HG03354 (cell line): ENCODE results near the gene L3MBTL2.
"Not testable (repeated sequence)": the region's sequence is repeated elsewhere in the genome, so short reads cannot be mapped to it uniquely, and the experiment has no call there.

Experiments
- ATAC-seq: cut with Tn5 transposase; IDR thresholded peaks from one replicate; pipeline ENCODE4 v1.9.1; 2021; ENCODE audit warnings: mild to moderate bottlenecking; ENCODE audit not compliant: unreplicated experiment, poor library complexity, severe bottlenecking

L3MBTL2 gene

DNA sequence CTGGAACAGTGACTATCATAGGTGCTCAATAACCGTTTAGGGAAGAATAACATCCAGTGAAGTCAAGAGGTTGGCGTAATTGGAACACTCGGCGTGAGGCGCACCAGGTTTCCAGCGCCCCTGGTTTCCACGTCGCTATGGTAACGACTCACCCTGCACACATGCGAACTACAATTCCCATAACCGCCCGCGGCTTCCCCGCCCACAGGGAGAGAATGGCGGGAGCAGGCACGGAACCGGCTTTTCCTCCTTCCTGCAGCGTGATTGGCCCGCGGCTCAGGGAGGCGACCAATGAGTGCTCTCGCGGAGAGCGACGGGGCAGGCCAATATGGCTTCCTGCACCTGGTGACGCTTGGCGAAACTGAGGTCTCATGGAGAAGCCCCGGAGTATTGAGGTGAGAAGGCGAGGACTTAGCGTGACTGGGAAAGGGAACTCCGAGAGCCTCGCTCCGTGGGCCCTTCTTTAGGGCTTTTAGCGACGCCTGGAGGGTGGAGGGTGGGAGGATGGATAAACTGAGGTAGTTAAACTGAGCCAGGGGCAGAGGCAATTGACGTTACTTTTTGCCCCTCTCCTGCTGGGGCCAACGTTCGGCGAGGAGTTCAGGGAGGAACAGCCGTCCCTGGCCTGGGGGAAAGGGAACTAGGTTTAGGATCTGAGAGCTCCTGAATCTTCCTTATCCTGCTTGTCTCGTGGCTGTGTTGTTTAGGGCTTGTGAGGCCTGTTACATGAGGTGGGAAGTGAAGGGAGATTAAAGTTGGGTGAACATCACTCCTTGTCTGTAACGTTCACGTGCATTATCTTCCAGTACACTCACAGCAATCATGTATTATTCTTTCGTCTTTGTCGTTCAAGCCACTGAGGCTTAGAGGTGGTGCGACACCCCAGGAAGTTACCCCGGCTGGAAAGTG lies at the start of gene L3MBTL2:
TSS of gene L3MBTL2 (plus strand) at position 321 of the 909 bp plus-strand sequence. CDS start at position 372, 51 bp downstream.
- peak; percentile 98 for ATAC-seq

DNA sequence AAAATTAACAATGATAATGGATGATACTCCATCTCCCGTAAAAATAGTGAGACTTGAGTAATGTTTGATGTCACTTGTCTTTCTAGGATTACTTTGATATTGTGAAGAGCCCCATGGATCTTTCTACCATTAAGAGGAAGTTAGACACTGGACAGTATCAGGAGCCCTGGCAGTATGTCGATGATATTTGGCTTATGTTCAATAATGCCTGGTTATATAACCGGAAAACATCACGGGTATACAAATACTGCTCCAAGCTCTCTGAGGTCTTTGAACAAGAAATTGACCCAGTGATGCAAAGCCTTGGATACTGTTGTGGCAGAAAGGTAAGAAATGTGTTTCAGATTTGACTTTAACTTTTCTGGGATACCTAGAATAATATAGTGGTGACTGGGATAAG lies 48.0 kb upstream of the L3MBTL2 start:
- no peak for ATAC-seq

DNA sequence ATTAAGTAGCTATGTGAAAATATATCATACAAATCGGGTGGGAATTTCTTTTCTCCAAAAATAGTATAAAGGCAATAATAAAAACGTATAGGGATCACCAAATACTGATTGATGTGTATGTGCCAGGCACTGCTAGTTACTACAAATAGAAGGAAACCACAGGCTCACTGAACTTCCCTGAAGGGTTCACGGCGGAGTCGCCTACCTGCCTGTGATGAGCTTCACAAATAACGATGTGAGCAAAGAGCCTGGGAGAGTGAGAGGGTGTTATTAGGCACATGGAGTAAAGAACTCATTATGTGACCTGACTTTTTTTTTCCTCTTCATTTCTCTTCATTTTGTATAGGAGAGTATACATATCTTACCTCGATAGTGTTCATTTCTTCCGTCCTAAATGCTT lies 36.0 kb upstream of the L3MBTL2 start:
- no peak for ATAC-seq

DNA sequence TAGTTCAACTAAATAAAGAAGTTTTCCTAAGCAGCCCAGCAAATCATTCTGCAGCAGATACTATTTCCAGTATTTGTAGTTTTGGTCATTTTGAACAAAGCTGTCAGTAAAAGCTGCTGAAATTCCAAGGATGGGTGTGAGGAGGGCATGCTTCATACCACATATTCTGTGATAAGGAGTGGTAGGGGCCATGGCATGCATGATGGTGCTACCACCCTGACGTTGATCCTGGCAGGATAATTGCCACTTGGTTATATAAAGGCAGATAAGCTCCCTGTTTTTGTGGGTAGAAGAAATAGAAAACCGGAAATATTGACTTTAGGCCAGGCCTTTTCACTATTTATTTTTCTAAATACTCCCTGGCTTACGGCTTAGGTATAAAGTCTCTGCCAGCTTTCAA lies 33.1 kb upstream of the L3MBTL2 start:
- ATAC-seq = no peak

DNA sequence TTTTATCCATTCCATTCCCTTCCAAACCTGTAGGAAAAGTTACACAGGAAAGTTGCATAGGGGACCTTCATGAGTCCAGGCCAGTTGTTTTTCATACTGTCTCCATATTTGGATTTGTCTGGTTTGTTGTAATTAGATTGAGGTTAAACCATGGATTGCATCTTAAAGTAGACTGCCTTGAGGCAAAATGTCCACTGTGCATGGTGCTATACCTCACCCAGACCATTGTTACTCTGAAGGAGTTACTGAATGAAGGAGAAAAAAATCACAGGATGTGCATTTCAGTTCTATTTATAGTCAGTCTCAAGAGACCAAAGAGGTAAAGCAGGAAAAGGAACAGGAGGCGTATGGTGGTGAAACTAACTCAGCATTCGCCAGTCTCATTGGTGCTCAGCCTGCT lies 29.6 kb upstream of the L3MBTL2 start:
- no peak for ATAC-seq

DNA sequence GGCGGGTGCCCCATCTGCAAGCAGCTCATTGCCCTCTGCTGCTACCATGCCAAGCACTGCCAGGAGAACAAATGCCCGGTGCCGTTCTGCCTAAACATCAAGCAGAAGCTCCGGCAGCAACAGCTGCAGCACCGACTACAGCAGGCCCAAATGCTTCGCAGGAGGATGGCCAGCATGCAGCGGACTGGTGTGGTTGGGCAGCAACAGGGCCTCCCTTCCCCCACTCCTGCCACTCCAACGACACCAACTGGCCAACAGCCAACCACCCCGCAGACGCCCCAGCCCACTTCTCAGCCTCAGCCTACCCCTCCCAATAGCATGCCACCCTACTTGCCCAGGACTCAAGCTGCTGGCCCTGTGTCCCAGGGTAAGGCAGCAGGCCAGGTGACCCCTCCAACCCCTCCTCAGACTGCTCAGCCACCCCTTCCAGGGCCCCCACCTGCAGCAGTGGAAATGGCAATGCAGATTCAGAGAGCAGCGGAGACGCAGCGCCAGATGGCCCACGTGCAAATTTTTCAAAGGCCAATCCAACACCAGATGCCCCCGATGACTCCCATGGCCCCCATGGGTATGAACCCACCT lies 28.0 kb upstream of the L3MBTL2 start:
- ATAC-seq = no peak

DNA sequence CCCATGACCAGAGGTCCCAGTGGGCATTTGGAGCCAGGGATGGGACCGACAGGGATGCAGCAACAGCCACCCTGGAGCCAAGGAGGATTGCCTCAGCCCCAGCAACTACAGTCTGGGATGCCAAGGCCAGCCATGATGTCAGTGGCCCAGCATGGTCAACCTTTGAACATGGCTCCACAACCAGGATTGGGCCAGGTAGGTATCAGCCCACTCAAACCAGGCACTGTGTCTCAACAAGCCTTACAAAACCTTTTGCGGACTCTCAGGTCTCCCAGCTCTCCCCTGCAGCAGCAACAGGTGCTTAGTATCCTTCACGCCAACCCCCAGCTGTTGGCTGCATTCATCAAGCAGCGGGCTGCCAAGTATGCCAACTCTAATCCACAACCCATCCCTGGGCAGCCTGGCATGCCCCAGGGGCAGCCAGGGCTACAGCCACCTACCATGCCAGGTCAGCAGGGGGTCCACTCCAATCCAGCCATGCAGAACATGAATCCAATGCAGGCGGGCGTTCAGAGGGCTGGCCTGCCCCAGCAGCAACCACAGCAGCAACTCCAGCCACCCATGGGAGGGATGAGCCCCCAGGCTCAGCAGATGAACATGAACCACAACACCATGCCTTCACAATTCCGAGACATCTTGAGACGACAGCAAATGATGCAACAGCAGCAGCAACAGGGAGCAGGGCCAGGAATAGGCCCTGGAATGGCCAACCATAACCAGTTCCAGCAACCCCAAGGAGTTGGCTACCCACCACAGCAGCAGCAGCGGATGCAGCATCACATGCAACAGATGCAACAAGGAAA lies 27.3 kb upstream of the L3MBTL2 start:
- no peak for ATAC-seq

DNA sequence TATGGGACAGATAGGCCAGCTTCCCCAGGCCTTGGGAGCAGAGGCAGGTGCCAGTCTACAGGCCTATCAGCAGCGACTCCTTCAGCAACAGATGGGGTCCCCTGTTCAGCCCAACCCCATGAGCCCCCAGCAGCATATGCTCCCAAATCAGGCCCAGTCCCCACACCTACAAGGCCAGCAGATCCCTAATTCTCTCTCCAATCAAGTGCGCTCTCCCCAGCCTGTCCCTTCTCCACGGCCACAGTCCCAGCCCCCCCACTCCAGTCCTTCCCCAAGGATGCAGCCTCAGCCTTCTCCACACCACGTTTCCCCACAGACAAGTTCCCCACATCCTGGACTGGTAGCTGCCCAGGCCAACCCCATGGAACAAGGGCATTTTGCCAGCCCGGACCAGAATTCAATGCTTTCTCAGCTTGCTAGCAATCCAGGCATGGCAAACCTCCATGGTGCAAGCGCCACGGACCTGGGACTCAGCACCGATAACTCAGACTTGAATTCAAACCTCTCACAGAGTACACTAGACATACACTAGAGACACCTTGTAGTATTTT lies 26.6 kb upstream of the L3MBTL2 start:
- ATAC-seq = no peak

DNA sequence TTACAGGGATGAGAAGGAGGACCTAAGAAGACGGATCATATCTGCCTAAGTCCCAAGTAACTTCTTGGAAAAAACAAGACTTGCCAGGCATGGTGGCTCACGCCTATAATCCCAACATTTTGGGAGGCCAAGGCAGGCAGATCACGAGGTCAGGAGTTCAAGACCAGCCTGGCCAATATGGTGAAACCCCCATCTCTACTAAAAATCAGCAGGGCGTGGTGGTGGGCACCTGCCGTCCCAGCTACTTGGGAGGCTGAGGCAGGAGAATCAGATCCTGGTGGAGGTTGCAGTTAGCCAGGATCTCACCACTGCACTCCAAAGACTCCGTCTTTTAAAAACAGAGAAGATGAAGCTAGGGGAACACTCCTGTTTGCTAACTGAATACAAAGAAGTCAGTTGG lies 24.8 kb upstream of the L3MBTL2 start:
- not testable (repeated sequence) for ATAC-seq

DNA sequence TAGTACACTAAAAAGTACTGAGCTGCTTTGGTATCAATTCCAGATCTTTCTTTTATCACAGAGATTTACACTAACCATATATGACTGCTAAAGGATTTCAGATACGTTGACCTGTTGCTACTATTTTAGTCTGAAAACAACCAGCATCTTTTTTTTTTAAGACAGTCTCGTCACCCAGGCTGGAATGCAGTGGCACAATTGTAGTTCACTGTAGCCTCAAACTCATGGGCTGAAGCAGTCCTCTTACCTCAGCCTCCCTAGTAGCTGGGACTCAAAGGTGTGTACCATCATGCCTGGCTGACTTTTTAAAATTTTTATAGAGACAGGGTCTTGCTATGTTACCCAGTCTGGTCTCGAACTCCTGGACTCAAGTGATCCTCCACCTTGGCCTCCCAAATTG lies 24.2 kb upstream of the L3MBTL2 start:
- no peak for ATAC-seq

DNA sequence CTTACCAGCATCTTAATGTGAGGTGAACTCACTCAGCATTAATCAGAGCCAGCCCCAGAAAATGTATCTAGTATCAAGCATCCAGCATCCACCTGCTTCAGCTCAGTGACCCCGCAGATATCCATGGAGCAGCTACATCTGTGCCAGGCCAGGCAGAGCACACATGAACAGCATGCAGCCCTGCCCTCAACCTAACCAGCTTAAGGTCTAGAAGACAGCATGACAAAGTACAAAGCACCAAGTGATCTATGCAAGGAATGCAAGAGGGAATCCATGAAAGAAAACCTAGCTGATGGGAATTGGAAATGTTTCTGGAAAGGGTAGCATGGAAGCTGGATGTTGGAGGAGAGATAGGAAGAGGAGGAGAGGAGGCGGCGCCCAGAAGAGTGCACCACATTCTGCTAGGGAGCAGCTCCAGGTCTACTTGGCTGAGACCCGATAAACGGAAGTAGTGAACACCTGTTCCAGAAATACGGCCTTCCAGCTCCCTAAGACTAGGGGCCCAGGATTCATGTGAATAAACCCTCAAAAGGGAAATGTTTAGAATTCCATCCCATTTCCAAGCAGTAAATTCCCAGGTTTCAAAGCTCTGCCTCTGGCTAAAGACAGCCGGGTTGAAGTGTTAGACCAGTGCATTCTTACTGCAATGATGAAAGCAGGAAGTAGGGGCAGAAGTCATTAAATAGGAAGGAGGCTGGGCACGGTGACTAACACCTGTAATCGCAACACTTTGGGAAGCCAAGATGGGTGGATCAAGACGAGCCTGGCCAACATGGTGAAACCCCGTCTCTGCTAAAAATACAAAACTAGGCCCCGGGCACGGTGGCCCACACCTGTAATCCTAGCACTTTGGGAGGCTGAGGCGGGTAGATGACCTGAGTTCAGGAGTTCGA lies 23.5 kb upstream of the L3MBTL2 start:
- no peak for ATAC-seq

DNA sequence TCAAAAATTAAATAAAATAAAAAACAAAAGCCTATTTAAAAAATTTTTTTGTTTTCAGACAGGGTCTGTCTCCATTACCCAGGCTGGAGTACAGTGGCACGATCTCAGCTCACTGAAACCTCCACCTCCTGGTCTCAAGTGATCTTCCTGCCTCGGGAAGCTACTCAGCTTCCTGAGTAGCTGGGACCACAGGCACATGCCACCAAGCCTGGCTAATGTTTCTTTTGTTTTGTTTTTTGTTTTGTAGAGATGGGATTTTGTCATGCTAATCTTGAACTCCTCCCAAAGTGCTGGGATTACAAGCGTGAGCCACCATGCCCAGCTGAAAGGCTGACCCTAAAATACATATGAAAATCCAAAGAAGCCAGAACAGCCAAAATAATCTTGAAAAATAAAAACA lies 20.4 kb upstream of the L3MBTL2 start:
- no peak for ATAC-seq

DNA sequence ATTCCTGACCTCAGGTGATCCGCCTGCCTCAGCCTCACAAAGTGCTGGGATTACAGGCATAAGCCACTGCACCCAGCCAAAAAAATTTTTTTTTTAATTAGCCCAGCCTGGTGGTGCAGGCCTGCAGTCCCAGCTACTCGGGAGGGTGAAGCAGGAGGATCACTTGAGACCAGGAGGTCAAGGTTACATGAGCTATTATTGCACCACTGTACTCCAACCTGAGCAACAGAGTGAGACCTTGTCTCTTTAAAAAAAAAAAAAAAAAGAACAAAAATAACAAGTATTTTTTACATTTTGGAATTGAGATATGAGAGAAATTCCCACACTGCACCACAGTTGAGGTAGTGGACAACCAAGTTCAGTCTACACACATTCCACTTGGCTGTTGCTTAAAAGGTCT lies 13.6 kb upstream of the L3MBTL2 start:
- ATAC-seq = no peak

DNA sequence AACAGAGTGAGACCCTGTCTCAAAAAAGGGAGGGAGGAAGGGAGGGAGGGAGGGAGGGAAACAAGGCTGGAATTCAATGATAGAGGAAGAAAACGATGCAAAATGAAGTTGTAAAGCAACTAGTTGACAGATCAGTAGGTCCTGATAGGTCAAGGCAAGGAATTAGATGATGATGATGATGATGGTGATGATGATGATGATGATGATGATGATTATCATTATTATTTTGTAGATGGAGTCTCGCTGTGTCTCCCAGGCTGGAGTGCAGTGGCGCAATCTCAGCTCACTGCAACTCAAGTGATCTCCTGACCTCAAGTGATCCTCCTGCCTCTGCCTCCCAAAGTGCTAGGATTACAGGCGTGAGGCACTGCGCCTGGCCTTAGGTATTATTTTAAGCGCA lies 11.3 kb upstream of the L3MBTL2 start:
- ATAC-seq = no peak

DNA sequence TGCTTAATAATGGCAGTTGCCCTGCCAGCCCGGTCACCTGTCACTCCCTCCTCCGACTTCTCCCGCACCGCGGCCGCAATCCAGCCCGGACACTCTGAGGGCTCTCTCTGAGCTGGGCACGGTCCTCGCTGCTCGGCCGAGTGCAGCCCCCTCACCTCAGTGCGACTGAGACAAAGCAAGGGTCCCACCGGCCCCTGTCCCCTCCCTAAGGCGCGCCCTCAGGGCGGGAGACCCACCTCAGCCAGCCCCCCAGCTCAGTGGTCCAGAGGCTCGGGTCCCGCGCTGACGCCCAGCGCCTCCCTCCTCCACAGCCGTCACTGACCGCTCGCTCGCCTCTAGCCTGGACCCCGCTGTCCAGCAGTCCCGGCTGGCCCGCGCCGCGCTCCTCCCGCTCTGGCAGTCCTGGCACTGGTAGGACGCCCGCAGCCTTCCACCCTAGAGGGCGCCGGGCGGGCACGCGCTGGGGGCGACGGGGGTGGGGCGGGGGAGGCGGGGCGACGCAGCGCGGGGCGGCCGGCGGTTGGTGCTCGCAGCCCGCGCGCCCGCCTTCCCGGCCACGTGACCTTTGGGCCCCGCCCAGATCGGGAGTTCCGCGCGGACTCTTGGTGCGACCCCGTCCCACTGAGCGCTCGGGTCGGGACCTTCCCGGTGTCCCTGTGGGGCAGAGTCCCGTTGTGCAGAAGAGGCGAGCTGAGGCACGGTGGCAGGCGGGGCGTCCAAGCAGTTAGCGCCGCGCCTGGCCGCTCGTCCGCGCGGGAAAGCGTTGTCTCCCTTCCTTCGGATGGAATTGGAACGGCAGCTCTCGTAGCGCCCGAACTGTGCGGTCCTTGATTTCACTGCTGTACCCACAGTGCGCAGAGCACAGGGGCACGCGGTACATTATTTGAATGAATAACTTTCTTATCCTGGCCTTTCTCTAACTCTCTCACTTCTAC lies 7.8 kb upstream of the L3MBTL2 start:
- peak; percentile 80 for ATAC-seq

DNA sequence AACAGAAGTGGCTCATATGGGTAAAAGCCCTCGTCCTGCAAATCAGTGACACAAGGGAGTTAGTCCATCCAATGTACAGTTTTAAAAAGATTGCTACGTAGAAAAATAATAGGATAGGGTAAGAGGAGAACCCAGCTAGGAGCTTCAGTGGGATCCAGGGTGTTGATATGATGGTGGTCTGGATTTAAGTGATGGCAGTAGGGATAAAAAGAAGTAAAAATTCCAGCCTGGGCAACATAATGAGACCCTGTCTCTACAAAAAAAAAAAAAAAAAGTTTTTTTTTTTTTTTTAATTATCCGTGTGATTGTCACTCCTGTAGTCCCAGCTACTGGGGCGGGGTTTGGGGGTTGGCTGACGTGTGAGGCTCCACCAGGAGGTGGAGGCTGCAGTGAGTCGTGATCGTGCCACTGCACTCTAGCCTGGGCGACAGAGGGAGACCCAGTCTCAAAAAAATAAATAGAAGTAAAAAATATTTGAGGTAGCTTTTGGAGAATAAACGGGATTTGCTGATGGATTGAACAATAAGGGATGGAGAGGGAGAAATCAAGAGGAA lies 7.0 kb upstream of the L3MBTL2 start:
- ATAC-seq = no peak

DNA sequence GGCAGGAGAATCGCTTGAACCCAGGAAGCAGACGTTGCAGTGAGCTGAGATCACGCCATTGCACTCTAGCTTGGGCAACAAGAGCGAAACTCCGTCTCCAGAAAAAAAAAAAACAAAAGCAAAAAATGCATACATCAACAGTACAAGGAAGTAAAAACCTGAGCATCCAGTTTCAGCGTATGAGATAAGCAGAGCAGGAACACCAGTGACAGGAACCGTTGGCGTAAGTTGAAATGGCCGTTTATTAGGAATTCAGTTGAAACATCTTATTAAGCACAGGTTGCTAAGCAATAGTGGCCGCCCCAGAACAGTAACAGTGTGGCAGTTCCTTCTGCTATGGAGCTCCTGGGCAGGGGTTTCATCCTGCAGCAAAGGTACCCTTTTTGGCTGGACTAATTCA lies 4.0 kb upstream of the L3MBTL2 start:
- no peak for ATAC-seq

DNA sequence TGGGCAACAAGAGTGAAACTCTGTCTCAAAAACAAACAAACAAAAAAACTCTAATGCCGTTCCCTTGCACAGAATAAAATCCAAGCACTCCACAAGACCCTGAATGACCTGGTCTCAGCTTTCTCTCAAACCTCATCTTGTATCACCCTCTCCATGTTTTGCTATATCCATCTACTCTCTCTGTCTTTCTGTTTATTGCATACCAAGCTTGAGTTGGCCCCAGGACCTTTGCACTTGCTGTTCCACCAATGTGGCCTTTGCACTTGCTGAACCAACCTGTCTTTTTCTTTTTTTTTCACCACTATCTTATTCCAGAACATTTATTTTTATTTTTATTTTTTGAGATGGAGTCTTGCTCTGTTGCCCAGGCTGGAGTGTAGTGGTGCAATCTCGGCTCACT lies 2.0 kb upstream of the L3MBTL2 start:
- no peak for ATAC-seq
